Calu3 (cell line): Measurements from ENCODE around the gene RPS15. TPM values are rescaled to one million over a fixed set of nuclear protein-coding genes. Genes with fewer than 3 reads are reported as not detected.
A peak's percentile ranks its signal among the peaks of the same experiment; 100 is the strongest.

Experiments used
- BruUV-seq: library from RNA; stranded (reverse); fragments of 400-500 nt; replicated peaks from 2 replicates; lab custom pipeline; 2021; lab: Mats Ljungman, UMichigan
- CTCF ChIA-PET: fragments of 300-600 bp; sonication (Branson Sonifier 250); formaldehyde crosslinking; loops from one replicate; lab custom pipeline; 2022; ENCODE audit warnings: antibody characterized with exemption; lab: Charles Lee
- DNase-seq: peaks from one replicate; pipeline ENCODE4 v3.0.0; 2022
- H3K27ac Mint-ChIP-seq: one replicate; pipeline ENCODE4 v1.8.0; 2022; ENCODE audit warnings: mixed read lengths; ENCODE audit not compliant: unreplicated experiment
- H3K27me3 Mint-ChIP-seq: one replicate; pipeline ENCODE4 v1.8.0; 2022; ENCODE audit warnings: mixed read lengths; ENCODE audit not compliant: unreplicated experiment
- H3K36me3 Mint-ChIP-seq: one replicate; pipeline ENCODE4 v1.8.0; 2022; ENCODE audit warnings: mild to moderate bottlenecking, moderate library complexity, mixed read lengths; ENCODE audit not compliant: insufficient read depth, unreplicated experiment
- H3K4me1 Mint-ChIP-seq: one replicate; pipeline ENCODE4 v1.8.0; 2022; ENCODE audit warnings: mild to moderate bottlenecking, low read depth, mixed read lengths; ENCODE audit not compliant: unreplicated experiment
- H3K4me3 Mint-ChIP-seq: one replicate; pipeline ENCODE4 v1.8.0; 2022; ENCODE audit warnings: mild to moderate bottlenecking, low read depth, moderate library complexity, mixed read lengths; ENCODE audit not compliant: unreplicated experiment
- H3K9me3 Mint-ChIP-seq: one replicate; pipeline ENCODE4 v1.8.0; 2022; ENCODE audit warnings: low read depth, mixed read lengths; ENCODE audit not compliant: unreplicated experiment
- CTCF ChIP-seq: fragments of 200-600 bp; IDR thresholded peaks from one replicate; pipeline ENCODE4 v1.8.0; 2022; ENCODE audit warnings: antibody characterized with exemption; ENCODE audit not compliant: unreplicated experiment
- intact Hi-C: fragments of 100-400 bp; cut with micrococcal nuclease; formaldehyde crosslinking; loops from one replicate; pipeline ENCODE4 v1.10.0; 2022; ENCODE audit not compliant: unreplicated experiment
- total RNA-seq: library from RNA; stranded (reverse); gene quantifications from 2 replicates; pipeline ENCODE4 v1.2.3, GENCODE V29; 2022

The RPS15 gene
- total RNA-seq, 1 experiment from 2014 or later: 628 TPM

GRCh38 chr19:1422943-1423342 is 15.3 kb upstream of the RPS15 start:
- BruUV-seq: no TSS peak
- DNase-seq: no peak
- Mint-ChIP-seq H3K36me3 (peaks cover 54% of the 10 kb centered on the region), H3K4me3 (no peak overlapping the region), H3K27me3 (no peaks in the 10 kb centered on the region), H3K4me1 (no peaks in the 10 kb centered on the region), H3K9me3 (no peaks in the 10 kb centered on the region), H3K27ac (no peak overlapping the region)
- TF ChIP-seq CTCF: no peak
- intact Hi-C loops: no loop called here
- CTCF ChIA-PET: no interaction called here

GRCh38 chr19:1423436-1424191 is 14.6 kb upstream of the RPS15 start:
- no peak overlapping the region for H3K27ac Mint-ChIP-seq
- CTCF ChIA-PET: no interaction called here
- H3K9me3 Mint-ChIP-seq: no peaks in the 10 kb centered on the region
- no peaks in the 10 kb centered on the region for H3K27me3 Mint-ChIP-seq
- TSS peak; percentile 7 for BruUV-seq
- intact Hi-C loops: no loop called here
- no peak for DNase-seq
- no peak overlapping the region for H3K4me3 Mint-ChIP-seq
- TF ChIP-seq CTCF: no peak
- H3K4me1 Mint-ChIP-seq: no peaks in the 10 kb centered on the region
- H3K36me3 Mint-ChIP-seq: peaks cover 54% of the 10 kb centered on the region

- no peaks in the 10 kb centered on the region for H3K4me1 Mint-ChIP-seq
- DNase-seq: no peak
- CTCF ChIA-PET: no interaction called here
- no peaks in the 10 kb centered on the region for H3K27me3 Mint-ChIP-seq
- H3K4me3 Mint-ChIP-seq: no peak overlapping the region
- H3K27ac Mint-ChIP-seq: no peak overlapping the region
- intact Hi-C loops: no loop called here
- no TSS peak for BruUV-seq
- peaks cover 47% of the 10 kb centered on the region for H3K36me3 Mint-ChIP-seq
- no peak for TF ChIP-seq CTCF
- H3K9me3 Mint-ChIP-seq: no peaks in the 10 kb centered on the region
Observed at GRCh38 chr19:1424192-1424955, 13.8 kb upstream of the RPS15 start.

GRCh38 chr19:1425102-1425837 is 12.9 kb upstream of the RPS15 start:
- no TSS peak for BruUV-seq
- Mint-ChIP-seq H3K4me1 (no peaks in the 10 kb centered on the region), H3K27ac (no peak overlapping the region), H3K4me3 (no peak overlapping the region), H3K36me3 (peaks cover 42% of the 10 kb centered on the region), H3K9me3 (no peaks in the 10 kb centered on the region), H3K27me3 (no peaks in the 10 kb centered on the region)
- no peak for DNase-seq
- CTCF ChIA-PET: no interaction called here
- intact Hi-C loops: no loop called here
- TF ChIP-seq CTCF: no peak
